Femur (tissue), 1 donor: Measurements from ENCODE around the gene KEL.

Experiments used
- DNase-seq: peaks from one replicate; pipeline ENCODE4 v3.0.0-alpha.2; 2017

Gene KEL

DNA sequence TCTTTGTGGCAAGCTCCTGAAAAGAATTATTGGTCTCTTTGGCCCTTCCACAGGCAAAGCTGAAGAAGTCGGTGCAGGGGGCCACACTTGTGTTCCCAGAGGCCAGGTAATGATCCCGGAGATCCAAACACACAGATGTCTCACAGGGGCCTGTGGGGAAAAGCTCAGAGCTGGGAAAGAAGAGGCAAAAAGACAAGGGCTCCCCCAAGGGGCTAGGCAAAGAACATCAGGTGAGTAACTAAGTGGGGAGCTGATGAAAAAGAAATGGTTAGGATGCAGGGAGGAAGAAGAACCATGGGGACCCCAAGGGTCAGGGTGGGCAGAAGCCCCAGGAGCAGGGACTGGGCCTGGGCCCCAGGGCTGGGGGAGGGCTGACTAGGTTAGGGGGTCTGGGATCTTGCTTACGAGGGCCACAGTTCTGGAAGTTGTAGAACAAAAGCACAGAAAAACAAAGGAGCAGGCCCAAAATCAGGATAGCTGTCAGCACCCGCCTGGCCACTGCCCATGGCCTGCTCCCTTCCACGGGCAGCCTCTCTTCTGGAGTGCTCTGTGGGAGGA lies 1.1 kb downstream of the KEL start:
- no peak for DNase-seq

DNA sequence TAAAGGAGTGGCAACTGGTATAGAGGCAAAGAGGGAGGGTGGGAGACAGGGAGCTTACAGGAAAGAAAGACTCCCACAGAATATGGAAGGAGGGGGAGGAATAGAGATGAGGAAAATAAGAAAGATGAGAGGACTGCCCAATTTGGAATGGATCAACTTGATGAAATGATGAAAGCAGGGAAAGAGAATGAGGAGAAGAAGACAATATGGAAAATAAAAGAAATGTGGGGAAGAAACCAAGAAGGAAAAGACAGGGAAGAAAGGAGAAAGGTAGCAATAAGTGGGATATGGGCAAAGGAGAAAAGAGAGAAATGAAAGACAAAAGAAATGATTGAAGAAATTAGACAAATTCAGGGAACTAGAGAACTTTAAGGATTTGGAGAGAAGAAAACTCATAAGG lies 3.0 kb downstream of the KEL start:
- no peak for DNase-seq

DNA sequence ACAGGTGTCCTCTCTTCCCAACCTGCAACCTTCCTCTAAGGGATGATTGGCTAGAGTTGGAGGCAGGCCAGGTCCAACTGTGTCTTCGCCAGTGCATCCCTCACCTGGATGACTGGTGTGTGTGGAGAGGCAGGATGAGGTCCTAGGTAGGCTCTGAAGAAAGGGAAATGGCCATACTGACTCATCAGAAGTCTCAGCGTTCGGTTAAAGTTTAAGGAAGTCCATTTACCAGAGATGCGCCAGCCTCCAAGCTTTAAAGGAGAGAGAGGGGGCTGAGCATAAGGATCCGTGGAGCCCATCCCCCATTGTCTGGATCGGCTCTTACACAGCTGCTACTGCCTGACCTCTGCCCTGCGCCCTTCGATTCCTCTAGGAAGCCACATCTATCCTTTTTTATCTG lies 4.4 kb downstream of the KEL start:
- DNase-seq = no peak

DNA sequence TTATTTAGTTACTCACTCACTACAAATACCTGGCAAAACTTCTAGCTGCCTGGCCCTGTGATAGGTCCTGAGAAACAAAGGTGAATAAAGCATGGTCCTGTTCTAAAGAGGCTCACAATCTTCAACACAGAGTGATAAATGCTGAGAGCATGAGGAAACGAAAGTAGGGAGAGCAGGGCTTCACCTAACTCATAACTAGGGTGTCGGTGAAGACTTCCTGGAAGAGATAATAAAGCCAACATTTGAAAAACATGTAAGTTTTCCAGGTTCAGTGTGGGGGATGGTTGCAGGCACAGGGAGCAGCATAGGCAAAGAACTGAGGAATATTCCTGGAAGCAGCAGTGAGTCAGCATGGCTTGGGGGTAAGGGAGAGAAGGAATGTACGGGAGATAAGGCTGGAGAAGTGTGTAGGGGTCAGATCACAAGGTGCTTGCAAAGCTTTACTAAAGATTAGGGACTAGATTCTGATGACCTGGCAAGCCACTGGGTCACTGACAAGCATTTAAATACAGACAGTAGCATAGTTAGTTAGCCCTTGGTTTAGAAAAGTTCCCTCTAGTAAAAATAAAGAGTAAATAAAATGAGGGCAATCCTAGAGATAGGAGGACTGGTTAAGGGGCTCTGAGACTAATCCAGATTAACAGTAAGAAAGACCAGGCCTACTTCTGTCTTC lies 5.1 kb downstream of the KEL start:
- no peak for DNase-seq

DNA sequence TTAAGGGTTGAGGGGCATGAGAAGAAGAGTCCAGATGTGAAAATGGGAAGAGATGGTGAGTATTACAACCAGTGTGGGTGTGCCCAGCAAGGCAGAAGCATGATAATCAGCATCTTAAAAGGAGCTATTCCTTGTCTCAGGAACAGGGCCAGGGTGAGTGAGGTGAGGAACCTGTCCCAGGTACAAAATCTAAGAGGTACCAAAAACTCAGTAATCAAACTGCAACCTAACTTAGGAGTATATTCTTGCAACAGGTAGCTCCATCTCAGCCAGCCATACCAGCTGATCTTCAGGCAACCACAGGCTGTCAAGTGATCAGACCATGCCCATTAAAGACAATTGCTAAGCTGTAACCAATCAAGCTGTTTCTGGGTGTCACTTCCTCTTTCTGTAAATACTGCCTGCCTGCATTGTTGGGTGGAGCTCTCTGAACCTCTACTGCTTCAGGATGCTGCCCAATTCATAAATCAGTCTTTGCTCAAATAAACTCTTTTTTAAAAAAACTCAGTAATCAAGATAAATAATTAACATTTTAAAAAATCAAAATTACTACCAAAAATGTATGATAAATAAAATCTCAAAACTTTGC lies 7.4 kb downstream of the KEL start:
- DNase-seq = no peak

DNA sequence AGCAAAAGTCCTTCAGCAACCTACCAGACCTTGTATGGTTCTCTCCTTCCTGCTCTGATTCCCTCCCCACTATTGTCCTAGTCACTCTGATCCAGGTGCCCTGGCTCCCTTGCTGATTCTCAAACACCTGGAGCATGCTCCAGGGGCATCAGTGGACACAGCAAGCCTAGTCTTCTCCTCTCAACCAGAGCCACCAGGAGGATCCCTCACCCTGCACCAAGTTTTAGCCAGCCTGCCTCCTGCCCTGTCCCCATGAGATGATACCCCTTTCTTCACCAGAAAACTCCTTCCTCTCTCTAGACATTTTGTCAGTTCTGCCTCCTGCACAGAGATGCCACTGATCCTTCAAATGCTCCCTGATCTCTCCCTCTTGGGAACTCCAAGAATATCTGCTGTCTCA lies 11.9 kb downstream of the KEL start:
- no peak for DNase-seq

DNA sequence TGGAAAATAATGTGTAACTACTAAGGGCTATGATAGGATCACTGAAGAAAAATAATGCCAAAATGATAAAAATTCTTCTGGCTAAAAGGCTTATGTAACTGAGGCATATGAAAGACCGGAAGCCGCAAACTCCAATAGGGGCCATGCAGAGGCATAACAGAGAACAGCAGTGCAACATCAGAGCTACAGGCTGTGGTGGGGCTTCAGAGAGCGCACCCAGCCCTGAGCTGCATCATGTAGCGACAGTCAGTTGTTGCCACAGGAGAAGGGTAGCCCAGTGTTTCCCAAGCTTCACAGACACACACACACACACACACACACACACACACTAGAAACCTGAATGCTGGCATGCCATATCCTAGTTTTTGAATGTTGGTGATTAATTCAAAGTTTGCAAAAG lies 13.6 kb downstream of the KEL start:
- DNase-seq = no peak

DNA sequence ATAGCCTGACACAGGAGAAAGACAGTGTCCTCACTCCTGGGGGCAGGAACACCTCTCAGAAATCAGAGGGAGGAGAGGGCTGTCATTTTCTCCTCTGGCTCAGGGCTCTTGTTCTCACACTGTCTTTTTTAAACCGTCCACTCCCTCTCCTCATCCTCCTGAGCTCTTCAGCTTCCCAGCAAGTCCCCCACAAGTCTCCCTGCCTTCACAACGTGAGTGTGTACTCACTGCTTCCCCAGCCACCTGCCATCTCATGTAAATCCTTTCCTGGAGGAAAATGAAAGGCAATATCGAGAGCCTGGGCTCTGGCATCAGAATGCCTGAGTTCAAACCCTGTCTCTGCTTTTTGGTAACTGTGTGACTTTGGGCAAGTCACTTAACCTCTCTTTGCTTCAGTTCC lies 17.2 kb downstream of the KEL start:
- no peak for DNase-seq

DNA sequence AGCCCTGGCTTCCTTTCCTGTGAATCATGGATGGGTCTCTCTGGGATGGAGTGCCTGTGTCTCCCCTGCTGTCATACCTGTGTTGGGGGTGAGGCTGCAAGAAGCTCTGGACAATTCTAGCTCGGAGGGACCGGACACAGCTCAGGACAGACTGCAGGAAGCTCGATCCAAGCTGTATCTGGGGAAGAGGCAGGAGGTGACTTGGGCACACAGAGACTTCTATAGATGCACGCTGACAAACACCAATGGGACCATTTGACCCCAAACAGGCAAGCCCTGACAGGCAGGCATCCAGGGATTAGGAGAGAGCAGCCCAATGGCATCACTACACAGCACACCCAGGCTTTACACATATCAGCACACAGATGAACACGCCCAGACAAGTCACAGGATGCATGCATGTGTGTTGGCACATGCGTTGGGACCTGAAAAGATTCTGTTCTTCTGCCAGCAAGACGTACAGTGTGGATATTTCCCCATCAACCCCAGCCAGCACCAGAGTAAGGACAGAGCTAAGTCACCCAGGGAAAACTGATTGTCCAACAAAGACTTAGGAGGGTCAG lies 18.4 kb downstream of the KEL start:
- no peak for DNase-seq

DNA sequence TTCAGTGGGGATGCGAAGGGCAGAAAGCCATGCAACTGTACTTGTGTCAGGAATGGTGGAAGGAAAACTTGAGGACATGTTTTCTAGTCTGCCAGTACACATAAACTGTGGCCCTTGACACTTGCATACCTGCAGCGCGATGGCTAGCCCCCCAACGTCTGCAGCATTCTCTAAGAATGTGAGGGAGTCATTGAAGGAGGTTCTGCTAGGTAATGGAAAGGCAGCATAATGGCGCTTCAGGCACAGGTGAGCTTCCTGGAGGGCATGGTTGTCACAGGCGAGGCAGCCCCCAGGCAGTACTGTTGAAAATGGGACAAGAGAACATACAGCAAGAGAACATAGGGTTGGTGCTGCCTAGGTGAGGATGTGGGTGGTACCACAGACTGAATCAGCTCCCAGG lies 19.4 kb downstream of the KEL start:
- DNase-seq = no peak

DNA sequence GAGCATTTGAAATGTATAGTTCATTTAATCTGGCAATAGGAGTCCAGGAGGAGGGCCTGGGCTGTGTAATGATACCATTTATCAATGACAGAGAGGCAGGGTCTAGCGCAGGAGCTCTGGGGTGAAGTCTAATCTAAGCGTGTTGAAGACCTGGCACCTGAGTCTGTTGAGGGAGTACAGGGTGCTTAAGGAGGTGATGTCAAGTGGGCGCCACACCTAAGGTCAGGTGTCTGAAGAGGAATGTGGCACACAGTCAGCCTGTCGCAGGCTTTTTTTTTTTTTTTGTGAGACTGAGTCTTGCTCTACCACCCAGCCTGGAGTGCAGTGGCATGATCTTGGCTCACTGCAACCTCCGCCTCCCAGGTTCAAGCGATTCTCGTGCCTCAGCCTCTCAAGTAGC lies 20.6 kb downstream of the KEL start:
- no peak for DNase-seq

DNA sequence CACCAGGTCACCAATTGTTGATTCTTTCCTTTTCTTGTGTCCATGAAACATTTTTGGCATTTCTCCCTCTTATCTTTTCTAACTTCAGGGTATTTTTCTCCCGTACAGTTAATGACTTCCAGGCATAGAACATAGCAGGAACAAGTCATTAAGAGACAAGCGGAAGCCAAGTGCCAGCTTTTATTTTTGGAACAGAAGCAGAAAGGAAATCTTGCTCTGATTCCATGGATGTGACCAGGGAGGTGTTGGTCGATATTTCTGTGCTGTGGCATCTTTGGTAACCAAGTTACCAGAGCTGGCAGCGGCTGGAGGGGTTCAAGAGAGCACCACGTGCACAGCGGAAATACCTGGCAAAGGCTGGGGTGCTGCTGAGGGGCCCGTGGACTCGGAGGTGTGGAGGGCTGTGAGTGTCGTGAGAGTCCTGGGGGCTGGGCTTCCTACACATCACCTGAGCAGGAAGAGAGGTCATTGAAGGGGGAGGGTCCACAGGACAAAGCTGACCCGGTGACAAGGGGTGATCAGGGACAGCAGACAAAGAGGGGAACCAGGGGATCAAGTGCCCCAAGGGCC lies 21.1 kb downstream of the KEL start:
- no peak for DNase-seq

DNA sequence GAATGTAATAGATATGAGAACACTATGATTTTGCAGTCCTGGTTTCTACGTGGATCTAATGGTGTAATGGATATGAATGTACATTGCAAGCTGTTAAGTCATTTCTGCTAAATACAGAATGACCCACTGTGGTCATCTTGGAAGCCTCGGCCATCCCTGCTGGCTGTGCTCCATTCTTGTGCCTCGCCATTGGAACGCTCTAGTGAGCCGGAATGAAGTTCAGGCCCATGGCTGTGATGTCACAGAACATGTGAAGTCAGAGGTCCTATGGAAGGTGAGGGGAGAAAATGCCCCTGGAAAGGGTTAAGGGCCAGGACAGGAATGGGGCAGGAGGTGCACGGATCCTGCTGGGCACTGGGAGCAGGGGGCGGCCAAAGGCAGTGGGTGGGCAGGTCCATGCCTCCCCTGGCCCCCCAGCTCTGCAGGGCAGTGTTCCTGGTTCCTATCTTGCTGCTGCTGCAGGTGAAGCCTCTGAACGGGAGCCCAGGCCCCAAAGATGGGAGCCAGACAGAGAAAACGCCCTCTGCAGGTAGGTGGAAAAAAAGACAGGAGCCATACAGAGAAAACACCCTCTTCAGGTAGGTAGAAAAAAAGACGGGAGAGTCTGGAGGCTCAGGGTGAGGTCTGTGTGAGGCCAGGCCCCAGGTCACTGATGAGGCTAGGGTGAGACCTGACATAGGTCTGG lies 22.8 kb downstream of the KEL start, which contains the start of gene LLCFC1:
TSS of gene LLCFC1 (plus strand) at position 259 of the 685 bp plus-strand sequence. CDS start at position 397, 138 bp downstream.
- DNase-seq = no peak

DNA sequence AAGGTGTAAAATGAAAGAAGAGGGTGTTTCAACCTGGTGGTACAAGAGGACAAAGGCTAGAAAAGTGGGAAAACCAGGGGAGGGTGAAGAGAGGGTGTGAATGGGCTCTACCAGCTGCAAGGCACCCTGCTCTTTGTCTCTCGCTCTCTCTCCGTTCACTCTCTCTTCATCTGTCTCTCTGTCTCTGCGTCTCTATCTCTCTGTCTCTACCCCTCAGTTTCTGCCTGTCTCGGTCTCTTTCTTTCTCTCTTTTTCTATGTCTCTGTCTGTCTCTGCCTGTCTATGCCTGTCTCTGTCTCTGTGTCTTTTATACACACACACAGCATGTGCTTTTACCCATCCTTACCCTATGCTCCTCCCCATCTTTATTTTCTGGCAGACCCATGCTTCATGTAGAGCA lies 23.6 kb downstream of the KEL start:
- DNase-seq = no peak

DNA sequence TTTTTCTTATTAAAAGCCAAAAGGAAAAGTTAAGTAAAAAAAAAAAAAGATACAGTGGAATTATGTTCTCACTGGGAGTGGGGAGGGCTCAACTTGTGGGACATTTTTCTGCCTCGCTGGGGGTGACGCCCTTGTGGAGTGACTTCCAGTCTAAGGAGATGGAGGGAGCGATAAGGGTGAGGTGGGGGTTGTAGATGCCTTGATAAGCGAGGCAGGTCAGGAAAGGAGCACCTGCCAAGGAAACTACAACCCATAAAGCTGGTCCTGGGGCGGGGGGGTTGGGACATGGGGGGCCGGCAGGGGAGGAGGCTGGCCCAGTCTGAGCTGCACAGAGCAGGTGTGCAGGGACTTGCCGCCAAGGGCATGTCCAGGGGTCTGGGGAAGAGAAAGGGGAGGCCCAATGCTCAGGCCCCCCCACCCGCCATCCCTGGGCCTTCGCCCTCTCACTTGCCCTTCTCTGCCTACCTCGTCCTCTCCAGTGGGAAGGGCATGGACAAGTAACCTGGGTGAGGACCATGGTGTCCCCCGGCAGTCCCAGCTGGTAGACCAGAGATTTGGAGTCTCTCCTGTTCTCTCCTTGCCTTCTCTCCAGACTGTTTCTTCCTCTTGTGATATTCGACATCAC lies 26.1 kb downstream of the KEL start:
- no peak for DNase-seq

DNA sequence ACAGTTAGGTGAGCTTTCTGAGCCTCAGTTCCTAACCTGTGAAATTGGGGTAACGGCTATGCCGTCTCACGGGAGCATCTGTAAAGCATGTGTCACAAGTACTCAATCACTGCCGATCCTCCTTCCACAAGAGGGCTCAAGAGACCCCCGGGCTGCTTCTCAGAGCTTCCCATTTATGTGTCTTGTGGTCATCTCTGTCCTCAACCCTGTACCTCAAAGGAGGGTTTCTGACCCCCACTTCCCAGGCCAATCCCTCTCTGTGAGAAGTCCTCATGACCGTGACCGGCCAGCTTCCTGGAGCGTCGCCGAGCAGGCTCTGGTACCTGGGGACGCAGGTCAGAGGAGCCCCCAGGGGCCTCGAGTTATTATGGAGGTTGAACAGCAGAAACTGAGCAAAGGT lies 28.1 kb downstream of the KEL start:
- DNase-seq = no peak

DNA sequence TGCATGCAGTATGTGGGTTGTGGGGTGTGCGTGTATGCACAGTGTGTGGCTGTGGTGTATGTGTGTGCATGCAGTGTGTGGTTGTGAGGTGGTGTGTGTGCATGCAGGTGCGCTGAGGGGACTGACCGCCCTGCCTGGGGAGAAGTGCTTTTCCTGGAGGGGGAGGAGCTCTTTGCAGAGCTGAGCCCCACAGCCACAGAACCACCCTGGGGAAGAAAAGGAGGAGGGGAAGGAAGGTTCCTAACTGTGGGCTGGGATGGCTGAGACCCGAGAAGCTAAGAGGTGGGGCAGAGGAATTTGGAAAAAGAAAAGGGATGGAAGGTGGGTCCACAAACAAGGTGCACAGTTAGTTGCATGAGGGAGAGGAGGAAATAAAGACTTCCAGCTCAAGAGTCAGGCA lies 28.5 kb downstream of the KEL start, which contains the start of gene TRPV5:
TSS of gene TRPV5 (minus strand) at position 123 of the 400 bp plus-strand sequence. CDS start 287 bp downstream, outside the sequence.
- no peak for DNase-seq

DNA sequence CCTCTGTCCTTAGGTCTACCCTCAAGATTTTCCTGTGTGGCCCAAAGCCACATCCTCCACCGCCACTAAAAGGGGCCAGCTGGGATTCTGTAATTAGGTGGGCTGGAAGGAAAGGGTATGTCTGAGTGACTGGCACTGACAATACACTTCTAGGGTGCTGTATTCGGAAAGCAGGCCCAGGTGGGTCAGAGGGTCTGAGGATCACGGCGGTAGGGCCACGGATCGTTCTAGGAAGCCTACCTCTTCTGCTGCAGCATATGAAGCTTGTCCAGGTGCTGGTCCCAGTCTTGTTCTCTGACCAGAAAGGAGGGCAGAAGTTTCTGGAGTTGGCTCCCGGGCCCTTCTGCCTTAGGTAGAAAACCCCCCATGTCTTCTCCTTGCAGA lies 29.1 kb downstream of the KEL start:
- no peak for DNase-seq

DNA sequence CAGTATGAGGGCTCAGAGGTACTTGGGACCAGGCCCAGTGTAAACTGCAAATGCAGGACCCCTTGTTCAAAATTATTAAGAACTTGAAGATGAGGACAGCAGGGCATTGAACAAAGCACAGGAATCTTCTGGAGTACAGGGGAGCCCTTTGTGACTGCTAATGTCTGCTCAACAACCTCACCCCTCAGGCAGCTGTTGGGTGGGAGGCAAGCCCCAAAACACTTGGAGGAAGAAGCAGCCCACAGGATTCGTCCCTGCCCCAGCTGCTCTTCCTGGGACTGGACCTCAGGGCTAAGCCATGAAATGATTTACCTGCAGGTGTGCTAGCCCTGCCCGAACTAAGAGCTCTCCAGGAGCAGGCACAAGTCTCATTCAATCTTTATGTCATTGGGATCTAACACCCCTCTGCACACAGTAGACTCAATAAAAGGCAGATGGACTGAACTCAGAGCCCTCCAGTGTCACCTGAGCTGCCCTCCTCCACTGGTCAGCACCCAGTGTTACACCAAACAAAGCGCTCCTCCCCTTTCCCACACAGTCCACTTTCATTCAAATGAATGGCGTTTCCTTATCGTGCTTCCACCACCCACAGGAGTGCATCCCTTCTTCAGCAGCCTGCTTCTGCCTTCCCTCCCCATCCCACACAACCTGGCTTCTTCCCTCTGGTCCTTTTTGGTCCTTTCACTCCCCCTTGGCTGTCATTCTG lies 29.6 kb downstream of the KEL start:
- DNase-seq = no peak

DNA sequence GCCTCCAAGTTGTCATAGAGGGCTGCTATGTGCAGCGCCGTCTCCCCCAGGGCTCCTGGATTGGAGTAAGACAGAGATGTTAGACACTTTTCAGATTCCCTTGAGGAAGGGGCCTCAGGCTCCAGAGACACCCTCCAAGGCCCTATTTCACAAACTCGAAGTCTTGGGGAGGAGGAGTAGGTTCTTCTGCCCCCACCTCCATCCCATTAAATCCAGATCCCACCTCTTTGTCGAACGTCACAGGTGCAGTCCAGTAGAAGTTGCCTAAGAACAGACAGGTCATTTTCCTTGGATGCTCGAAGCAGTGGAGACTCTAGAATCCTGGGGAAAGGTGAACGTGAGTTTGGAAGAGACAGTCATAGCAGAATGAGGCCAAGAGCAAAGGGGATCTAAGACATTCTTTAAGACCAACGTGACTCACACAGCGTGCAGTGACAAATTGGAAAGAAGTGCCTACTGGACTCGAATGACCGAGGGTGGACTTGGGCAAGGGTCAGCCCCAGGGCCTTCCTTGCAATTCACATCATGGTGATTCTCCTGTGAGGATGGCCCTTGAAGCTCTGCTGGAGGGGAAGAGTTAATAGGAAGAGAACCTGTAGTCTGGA lies 31.9 kb downstream of the KEL start:
- DNase-seq = no peak

DNA sequence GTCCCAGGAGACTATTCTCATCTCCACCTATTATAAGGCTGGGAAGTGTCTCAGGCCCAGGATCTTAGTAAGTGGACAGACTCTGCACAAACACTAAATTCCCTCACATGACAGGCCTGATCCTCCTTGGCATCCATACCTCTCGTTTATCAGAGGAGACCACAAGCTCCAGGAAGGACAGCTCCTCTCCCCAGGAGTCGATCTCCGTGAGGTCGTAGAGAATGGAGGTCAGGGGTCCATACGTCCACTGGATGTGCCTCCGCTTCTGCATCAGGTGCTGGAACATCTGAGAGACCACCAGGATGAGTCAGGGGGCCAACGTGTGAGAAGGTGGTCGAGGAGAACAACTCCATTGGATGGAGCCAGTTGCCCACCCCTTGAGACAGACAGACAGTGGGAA lies 34.2 kb downstream of the KEL start:
- DNase-seq = no peak
